Upper lobe of right lung (tissue), 1 donor: Measurements from ENCODE around the gene CTF1. TPM values are rescaled to one million over a fixed set of nuclear protein-coding genes. Genes with fewer than 3 reads are reported as not detected.

ENCODE experiments used
- ATAC-seq: fragments of 200-7000 bp; cut with Tn5 transposase; one replicate; pipeline ENCODE4 v1.9.1; 2020; ENCODE audit warnings: mild to moderate bottlenecking, moderate library complexity
- DNase-seq: peaks from one replicate; pipeline ENCODE4 v3.0.0-alpha.2; 2020
- H3K27ac ChIP-seq: fragments of 200-600 bp; one replicate; pipeline ENCODE4 v1.8.0; 2022
- H3K27me3 ChIP-seq: fragments of 200-600 bp; one replicate; pipeline ENCODE4 v1.8.0; 2022; ENCODE audit warnings: mild to moderate bottlenecking
- H3K36me3 ChIP-seq: fragments of 200-600 bp; one replicate; pipeline ENCODE4 v1.8.0; 2022
- H3K4me1 ChIP-seq: fragments of 200-600 bp; one replicate; pipeline ENCODE4 v1.8.0; 2022
- H3K4me3 ChIP-seq: fragments of 200-600 bp; one replicate; pipeline ENCODE4 v1.8.0; 2022; ENCODE audit warnings: mild to moderate bottlenecking
- H3K9me3 ChIP-seq: fragments of 200-600 bp; one replicate; pipeline ENCODE4 v1.8.0; 2022
- CTCF ChIP-seq: fragments of 200-600 bp; IDR thresholded peaks from one replicate; pipeline ENCODE4 v1.8.0; 2022; ENCODE audit warnings: antibody characterized with exemption
- intact Hi-C: fragments of 100-400 bp; cut with DNase I; formaldehyde crosslinking; loops from one replicate; pipeline ENCODE4 v1.11.0; 2022
- total RNA-seq: library from RNA; stranded (reverse); fragmentation: NEBNext Ultra II Directional; extraction: Animal tissue kit (Norgen Biotek cat#: 25700); gene quantifications from one replicate; pipeline ENCODE4 v1.2.1, GENCODE V29; 2021
- donor health status: DM: no; HTN: yes; CAD: no; lungs with severe emphysema.

Gene CTF1
- total RNA-seq, 1 donor from 2014 or later: 9.3 TPM

GRCh38 chr16:30941600-30942425, 45.4 kb downstream of the CTF1 start:
- H3K27ac ChIP-seq: no peak overlapping the region
- H3K27me3 ChIP-seq: no peaks in the 10 kb centered on the region
- peaks cover 4% of the 10 kb centered on the region for H3K36me3 ChIP-seq
- peak; percentile 91 for TF ChIP-seq CTCF
- intact Hi-C loops: no loop called here
- DNase-seq (peak; percentile 90), ATAC-seq (peak; percentile 99)
- no peak overlapping the region for H3K4me3 ChIP-seq
- H3K4me1 ChIP-seq: peaks cover 14% of the 10 kb centered on the region
- no peaks in the 10 kb centered on the region for H3K9me3 ChIP-seq

- Histone ChIP-seq H3K4me3 (no peak overlapping the region), H3K9me3 (no peaks in the 10 kb centered on the region), H3K27ac (no peak overlapping the region), H3K4me1 (peaks cover 14% of the 10 kb centered on the region), H3K36me3 (peaks cover 4% of the 10 kb centered on the region), H3K27me3 (no peaks in the 10 kb centered on the region)
- DNase-seq: no peak
- intact Hi-C loops: no loop called here
- no peak for TF ChIP-seq CTCF
- ATAC-seq: no peak
Observed at GRCh38 chr16:30942426-30942806, 46.0 kb downstream of the CTF1 start.

- no peak overlapping the region for H3K27ac ChIP-seq
- H3K9me3 ChIP-seq: no peaks in the 10 kb centered on the region
- DNase-seq (no peak), ATAC-seq (no peak)
- TF ChIP-seq CTCF: no peak
- H3K4me3 ChIP-seq: no peak overlapping the region
- peaks cover 4% of the 10 kb centered on the region for H3K36me3 ChIP-seq
- peaks cover 11% of the 10 kb centered on the region for H3K4me1 ChIP-seq
- no peaks in the 10 kb centered on the region for H3K27me3 ChIP-seq
- intact Hi-C loops: no loop called here
Observed at GRCh38 chr16:30944352-30944751, 47.9 kb downstream of the CTF1 start.

- Histone ChIP-seq H3K36me3 (peaks cover 4% of the 10 kb centered on the region), H3K9me3 (no peaks in the 10 kb centered on the region), H3K4me1 (peaks cover 25% of the 10 kb centered on the region), H3K27me3 (no peaks in the 10 kb centered on the region), H3K4me3 (no peak overlapping the region), H3K27ac (no peak overlapping the region)
- DNase-seq (no peak), ATAC-seq (no peak)
- intact Hi-C loops: no loop called here
- no peak for TF ChIP-seq CTCF
Observed at GRCh38 chr16:30946671-30947540, 50.5 kb downstream of the CTF1 start.

GRCh38 chr16:30947541-30947858, 51.1 kb downstream of the CTF1 start:
- Histone ChIP-seq H3K27me3 (no peaks in the 10 kb centered on the region), H3K4me3 (no peak overlapping the region), H3K4me1 (peaks cover 21% of the 10 kb centered on the region), H3K27ac (peak overlapping the region; percentile 85), H3K36me3 (peaks cover 2% of the 10 kb centered on the region), H3K9me3 (no peaks in the 10 kb centered on the region)
- DNase-seq (no peak), ATAC-seq (no peak)
- intact Hi-C loops: no loop called here
- no peak for TF ChIP-seq CTCF
